ENCODE measurements around the gene GMNC. TPM values are rescaled to one million over a fixed set of nuclear protein-coding genes. Genes with fewer than 3 reads are reported as not detected.

GMNC gene
- total RNA-seq, 1 experiment from 2014 or later: not detected

DNA sequence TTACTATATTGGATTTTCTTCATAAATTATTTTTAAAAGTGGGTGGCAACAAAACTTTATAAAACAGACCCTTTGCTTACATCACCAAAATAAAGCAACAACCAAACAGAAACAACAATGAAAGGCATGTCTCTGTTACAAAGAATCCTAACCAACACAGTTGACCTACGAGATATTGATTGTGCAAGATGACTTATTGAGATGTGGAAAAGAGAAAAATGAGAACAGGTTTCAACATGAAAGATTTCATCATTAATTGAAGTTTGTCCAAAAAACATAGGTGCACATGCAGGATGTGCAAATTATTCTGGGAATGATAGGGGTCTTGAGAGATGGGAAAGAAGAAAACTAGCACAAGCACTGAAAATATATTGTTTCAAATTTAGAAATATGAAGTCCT, 9.0 kb downstream of the GMNC start:
- Mint-ChIP-seq H3K36me3 (ENCODE audit: insufficient read depth, unreplicated experiment) (no peaks in the 10 kb centered on the region), H3K9me3 (ENCODE audit: unreplicated experiment) (no peaks in the 10 kb centered on the region), H3K27me3 (ENCODE audit: insufficient read depth, unreplicated experiment) (no peaks in the 10 kb centered on the region), H3K27ac (ENCODE audit: low read depth, unreplicated experiment) (no peak overlapping the region), H3K4me1 (ENCODE audit: insufficient read depth, unreplicated experiment) (peaks cover 5% of the 10 kb centered on the region), H3K4me3 (ENCODE audit: unreplicated experiment) (no peak overlapping the region)
- DNase-seq (ENCODE audit: unreplicated experiment): peak; percentile 61
- ChIA-PET POLR2A (interaction anchor here (0.6 to 1.4 kb wide), 3 partner anchors 9 to 371 kb away, joined by 3 to 4 read pairs (median 3); partner anchors contain the start of gene GMNC), CTCF (interaction anchor here (1.2 kb wide), 1 partner anchor 42 kb away, joined by 4 read pairs; no protein-coding TSS in a partner anchor)
- BruUV-seq (replicated peaks): no TSS peak
- intact Hi-C loops (cut with micrococcal nuclease): no loop called here
- TF ChIP-seq, protein P1, sequence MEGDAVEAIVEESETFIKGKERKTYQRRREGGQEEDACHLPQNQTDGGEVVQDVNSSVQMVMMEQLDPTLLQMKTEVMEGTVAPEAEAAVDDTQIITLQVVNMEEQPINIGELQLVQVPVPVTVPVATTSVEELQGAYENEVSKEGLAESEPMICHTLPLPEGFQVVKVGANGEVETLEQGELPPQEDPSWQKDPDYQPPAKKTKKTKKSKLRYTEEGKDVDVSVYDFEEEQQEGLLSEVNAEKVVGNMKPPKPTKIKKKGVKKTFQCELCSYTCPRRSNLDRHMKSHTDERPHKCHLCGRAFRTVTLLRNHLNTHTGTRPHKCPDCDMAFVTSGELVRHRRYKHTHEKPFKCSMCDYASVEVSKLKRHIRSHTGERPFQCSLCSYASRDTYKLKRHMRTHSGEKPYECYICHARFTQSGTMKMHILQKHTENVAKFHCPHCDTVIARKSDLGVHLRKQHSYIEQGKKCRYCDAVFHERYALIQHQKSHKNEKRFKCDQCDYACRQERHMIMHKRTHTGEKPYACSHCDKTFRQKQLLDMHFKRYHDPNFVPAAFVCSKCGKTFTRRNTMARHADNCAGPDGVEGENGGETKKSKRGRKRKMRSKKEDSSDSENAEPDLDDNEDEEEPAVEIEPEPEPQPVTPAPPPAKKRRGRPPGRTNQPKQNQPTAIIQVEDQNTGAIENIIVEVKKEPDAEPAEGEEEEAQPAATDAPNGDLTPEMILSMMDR (IDR thresholded peaks at IDR 0.05; ENCODE audit: unreplicated experiment): no peak

DNA sequence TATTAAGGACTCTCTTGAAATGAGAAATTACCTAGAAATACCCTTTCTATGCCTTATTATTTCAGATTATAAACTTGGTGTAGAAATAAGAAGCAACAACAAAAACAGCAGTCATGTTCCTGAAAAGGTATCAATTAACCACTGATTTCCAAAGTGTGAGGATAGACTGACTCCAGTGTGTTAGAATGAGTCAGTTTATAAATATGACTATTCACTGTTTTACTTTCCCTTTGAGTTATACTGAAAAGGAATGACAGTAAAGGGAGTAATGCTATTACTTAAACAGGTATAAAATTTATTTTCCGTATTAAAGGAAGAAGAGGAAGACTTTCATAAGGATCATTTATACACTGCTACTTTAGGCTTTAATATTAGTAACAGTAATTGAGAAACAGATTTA, 12.9 kb downstream of the GMNC start:
- TF ChIP-seq, protein P1 (IDR thresholded peaks at IDR 0.05; ENCODE audit: unreplicated experiment): no peak
- peaks cover 5% of the 10 kb centered on the region for H3K4me1 Mint-ChIP-seq (ENCODE audit: insufficient read depth, unreplicated experiment)
- H3K27me3 Mint-ChIP-seq (ENCODE audit: insufficient read depth, unreplicated experiment): no peaks in the 10 kb centered on the region
- H3K9me3 Mint-ChIP-seq (ENCODE audit: unreplicated experiment): no peaks in the 10 kb centered on the region
- H3K4me3 Mint-ChIP-seq (ENCODE audit: unreplicated experiment): no peak overlapping the region
- intact Hi-C loops (cut with micrococcal nuclease): no loop called here
- POLR2A ChIA-PET: no interaction called here
- BruUV-seq (replicated peaks): no TSS peak
- CTCF ChIA-PET: interaction anchor here (0.6 kb wide), 1 partner anchor 11 kb away, joined by 3 read pairs; no protein-coding TSS in a partner anchor
- H3K27ac Mint-ChIP-seq (ENCODE audit: low read depth, unreplicated experiment): no peak overlapping the region
- DNase-seq (ENCODE audit: unreplicated experiment): no peak
- H3K36me3 Mint-ChIP-seq (ENCODE audit: insufficient read depth, unreplicated experiment): no peaks in the 10 kb centered on the region

DNA sequence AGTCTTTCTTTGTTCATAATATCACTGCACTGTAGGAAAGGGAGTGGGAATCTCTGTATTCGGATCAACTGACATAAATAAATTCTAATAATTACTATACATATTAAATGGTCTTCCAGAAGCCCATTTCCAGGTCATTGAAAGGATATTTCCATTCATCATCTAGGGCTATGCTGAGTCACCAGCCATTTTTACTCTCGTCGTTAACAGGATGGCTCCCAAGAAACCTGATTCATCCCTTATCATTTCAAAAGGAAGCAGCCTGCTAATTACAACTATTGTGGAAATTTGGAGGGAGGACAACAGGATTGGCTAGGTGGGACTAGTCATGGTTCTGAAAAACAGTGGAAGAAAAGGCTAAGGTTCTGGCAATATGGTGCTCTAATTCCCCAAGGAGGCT, 13.6 kb downstream of the GMNC start:
- Mint-ChIP-seq H3K4me3 (ENCODE audit: unreplicated experiment) (no peak overlapping the region), H3K4me1 (ENCODE audit: insufficient read depth, unreplicated experiment) (peaks cover 5% of the 10 kb centered on the region), H3K27ac (ENCODE audit: low read depth, unreplicated experiment) (no peak overlapping the region), H3K9me3 (ENCODE audit: unreplicated experiment) (no peaks in the 10 kb centered on the region), H3K27me3 (ENCODE audit: insufficient read depth, unreplicated experiment) (peaks cover 3% of the 10 kb centered on the region), H3K36me3 (ENCODE audit: insufficient read depth, unreplicated experiment) (no peaks in the 10 kb centered on the region)
- no peak for DNase-seq (ENCODE audit: unreplicated experiment)
- CTCF ChIA-PET: interaction anchor here (0.6 to 1.0 kb wide), 2 partner anchors 35 to 206 kb away, joined by 3 read pairs; no protein-coding TSS in a partner anchor
- TF ChIP-seq, protein P1 (IDR thresholded peaks at IDR 0.05; ENCODE audit: unreplicated experiment): no peak
- BruUV-seq (replicated peaks): no TSS peak
- POLR2A ChIA-PET: no interaction called here
- intact Hi-C loops (cut with micrococcal nuclease): no loop called here

DNA sequence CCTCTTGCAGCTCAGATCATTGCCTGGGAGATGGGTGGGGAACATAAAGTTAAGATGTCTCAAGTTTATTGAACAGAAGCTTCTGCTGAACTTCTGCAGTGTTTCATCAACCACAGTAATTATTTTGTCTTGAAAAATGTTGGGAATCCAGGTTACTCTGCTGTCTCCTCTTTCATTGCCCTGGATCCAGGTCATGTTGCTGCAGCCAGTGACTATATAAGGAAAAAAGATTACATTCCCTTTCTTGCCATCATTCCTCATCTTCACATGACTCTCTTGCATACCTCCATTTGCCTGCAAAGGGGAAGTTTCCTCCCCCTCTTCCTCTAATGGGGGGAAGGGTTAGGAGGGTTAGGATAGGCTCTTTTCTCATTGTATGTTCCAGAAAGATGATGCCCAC, 15.1 kb downstream of the GMNC start:
- H3K9me3 Mint-ChIP-seq (ENCODE audit: unreplicated experiment): no peaks in the 10 kb centered on the region
- BruUV-seq (replicated peaks): no TSS peak
- peaks cover 13% of the 10 kb centered on the region for H3K27me3 Mint-ChIP-seq (ENCODE audit: insufficient read depth, unreplicated experiment)
- H3K36me3 Mint-ChIP-seq (ENCODE audit: insufficient read depth, unreplicated experiment): no peaks in the 10 kb centered on the region
- H3K4me1 Mint-ChIP-seq (ENCODE audit: insufficient read depth, unreplicated experiment): no peaks in the 10 kb centered on the region
- no peak overlapping the region for H3K27ac Mint-ChIP-seq (ENCODE audit: low read depth, unreplicated experiment)
- no peak overlapping the region for H3K4me3 Mint-ChIP-seq (ENCODE audit: unreplicated experiment)
- intact Hi-C loops (cut with micrococcal nuclease): no loop called here
- TF ChIP-seq, protein P1 (IDR thresholded peaks at IDR 0.05; ENCODE audit: unreplicated experiment): no peak
- ChIA-PET POLR2A (interaction anchor here (0.7 to 1.5 kb wide), 2 partner anchors 8 to 15 kb away, joined by 3 read pairs; partner anchors contain the start of gene GMNC), CTCF (interaction anchor here (0.7 to 1.8 kb wide), 2 partner anchors 35 to 149 kb away, joined by 3 to 5 read pairs; no protein-coding TSS in a partner anchor)
- no peak for DNase-seq (ENCODE audit: unreplicated experiment)
